GM06990 (cell line): ENCODE data around the gene PXMP4.

ENCODE experiments used
- DNase-seq: peaks from one replicate; pipeline ENCODE4 v3.0.0-alpha.2; 2011; ENCODE audit not compliant: insufficient read length; ENCODE audit errors: extremely low read depth
- H3K27me3 ChIP-seq: replicated peaks from 2 replicates; pipeline ENCODE4 v1.6.0; 2011; ENCODE audit warnings: low read length; ENCODE audit not compliant: control insufficient read depth, insufficient read depth
- H3K36me3 ChIP-seq: 2 replicates; pipeline ENCODE4 v1.5.1; 2011; ENCODE audit warnings: low read length; ENCODE audit not compliant: control insufficient read depth, insufficient read depth
- H3K4me3 ChIP-seq: replicated peaks from 2 replicates; pipeline ENCODE4 v1.5.1; 2011; ENCODE audit warnings: low read depth, mild to moderate bottlenecking, control low read depth, low read length
- TF ChIP-seq, protein P1 (sequence below): IDR thresholded peaks from 2 replicates; pipeline ENCODE4 v1.5.1; 2011; ENCODE audit warnings: low read length, control low read depth, mild to moderate bottlenecking, inconsistent platforms; ENCODE audit not compliant: insufficient read depth, poor library complexity, severe bottlenecking

PXMP4 gene

DNA sequence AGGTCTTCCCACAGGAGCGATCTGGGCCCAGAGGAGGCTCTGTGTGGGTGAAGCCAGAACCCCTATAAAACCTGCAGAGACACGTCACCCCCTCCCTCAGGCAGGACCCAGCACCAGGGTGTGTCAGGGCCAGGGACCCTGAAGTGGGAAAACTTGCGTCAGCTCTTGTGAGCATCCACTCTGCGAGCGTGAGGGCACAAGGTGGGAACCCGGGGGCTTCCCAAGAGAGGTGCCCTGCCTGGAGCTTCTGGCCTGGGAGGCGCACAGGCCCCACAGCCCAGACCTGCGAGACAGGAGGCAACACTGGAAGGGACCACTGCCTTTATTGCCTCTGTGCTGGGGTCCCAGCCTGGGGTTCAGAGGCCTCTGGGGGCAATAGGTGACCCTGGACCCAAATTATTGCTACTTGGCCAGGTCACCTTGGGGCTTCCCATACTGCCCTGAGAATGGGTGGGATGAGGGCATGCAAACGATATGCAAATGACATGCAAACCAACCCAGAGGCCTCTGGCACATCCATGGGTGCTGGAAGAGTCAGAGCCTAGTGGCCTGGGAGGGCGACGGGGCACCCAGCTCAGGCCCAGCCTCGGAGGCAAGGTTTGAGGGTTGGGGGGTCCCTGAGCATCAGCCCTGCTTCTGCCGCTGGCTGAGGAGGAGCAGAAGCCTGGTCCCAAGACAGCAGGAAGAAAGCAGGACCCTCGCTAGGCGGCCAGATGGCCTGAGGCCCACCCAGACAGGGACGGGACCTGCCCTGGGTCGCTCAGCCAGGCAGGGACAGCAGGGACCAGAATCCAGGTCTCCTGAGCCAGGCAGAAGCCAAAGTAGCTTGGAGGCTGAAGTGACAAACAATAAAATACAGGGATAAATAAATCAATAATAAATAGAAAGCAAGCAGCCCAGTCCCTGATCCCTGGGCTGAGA lies 63.1 kb downstream of the PXMP4 start:
- H3K36me3 ChIP-seq: 0 out of 2 replicates have a peak, but pooled peaks cover 4% of the 10 kb centered on the region
- no peak for DNase-seq
- H3K27me3 ChIP-seq: no peaks in the 10 kb centered on the region
- no peak overlapping the region for H3K4me3 ChIP-seq
- TF ChIP-seq, protein P1, sequence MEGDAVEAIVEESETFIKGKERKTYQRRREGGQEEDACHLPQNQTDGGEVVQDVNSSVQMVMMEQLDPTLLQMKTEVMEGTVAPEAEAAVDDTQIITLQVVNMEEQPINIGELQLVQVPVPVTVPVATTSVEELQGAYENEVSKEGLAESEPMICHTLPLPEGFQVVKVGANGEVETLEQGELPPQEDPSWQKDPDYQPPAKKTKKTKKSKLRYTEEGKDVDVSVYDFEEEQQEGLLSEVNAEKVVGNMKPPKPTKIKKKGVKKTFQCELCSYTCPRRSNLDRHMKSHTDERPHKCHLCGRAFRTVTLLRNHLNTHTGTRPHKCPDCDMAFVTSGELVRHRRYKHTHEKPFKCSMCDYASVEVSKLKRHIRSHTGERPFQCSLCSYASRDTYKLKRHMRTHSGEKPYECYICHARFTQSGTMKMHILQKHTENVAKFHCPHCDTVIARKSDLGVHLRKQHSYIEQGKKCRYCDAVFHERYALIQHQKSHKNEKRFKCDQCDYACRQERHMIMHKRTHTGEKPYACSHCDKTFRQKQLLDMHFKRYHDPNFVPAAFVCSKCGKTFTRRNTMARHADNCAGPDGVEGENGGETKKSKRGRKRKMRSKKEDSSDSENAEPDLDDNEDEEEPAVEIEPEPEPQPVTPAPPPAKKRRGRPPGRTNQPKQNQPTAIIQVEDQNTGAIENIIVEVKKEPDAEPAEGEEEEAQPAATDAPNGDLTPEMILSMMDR: no peak

DNA sequence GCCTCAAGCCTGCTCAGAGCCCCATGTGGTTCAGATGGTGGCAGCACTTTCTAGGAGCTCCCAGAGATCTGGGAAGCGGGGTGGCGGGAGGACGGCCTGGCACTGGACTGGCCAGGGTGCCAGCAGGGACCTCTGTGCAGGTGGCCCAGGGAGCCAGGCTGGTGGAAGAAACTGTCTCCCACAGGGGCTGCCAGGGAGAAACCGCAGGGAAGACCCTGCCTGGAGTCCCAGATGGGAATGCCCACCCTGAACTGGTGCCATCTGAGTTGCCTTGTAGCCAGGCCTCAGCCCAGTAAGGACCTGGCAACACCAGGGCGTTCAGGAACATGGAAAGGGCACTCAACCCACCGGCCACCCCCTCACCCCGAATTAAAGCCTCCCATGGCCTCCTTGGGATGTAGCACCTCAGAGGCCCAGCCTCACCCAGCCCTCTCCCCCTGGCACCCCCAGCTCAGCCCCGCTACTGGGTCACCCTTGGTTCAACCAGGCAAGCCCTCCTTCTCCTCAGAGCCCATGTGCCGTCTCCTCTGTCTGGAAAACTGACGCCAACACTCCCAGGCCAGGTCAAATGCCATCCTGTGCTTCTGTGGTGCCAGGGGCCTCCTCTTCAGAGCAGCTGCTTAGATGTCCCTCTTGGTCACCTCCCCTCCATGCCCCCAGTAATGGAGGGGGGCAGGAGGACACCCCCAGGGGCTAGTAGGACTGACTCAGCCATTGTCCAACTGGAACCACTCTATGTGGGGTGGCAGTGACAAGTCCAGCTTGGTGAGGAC lies 63.9 kb downstream of the PXMP4 start:
- no peak overlapping the region for H3K4me3 ChIP-seq
- TF ChIP-seq, protein P1: no peak
- 0 out of 2 replicates have a peak, but pooled peaks cover 4% of the 10 kb centered on the region for H3K36me3 ChIP-seq
- DNase-seq: no peak
- H3K27me3 ChIP-seq: no peaks in the 10 kb centered on the region

DNA sequence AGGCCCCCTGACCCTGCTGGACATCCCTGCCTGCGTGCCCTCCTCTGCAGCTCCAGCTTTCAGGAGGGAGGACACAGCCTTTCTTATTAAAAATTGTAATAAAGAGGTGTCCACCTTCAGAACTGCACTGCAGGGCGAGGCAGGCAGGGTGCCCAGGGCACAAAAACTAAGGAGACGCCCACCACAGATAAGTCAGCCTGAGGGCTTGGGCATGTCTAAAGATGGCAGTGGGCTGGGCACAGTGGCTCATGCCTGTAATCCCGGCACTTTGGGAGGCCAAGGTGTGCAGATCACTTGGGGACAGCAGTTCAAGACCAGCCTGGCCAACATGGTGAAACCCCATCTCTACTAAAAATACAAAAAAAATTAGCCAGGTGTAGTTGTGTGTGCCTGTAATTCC lies 64.9 kb downstream of the PXMP4 start:
- H3K4me3 ChIP-seq: no peak overlapping the region
- TF ChIP-seq, protein P1: no peak
- H3K27me3 ChIP-seq: no peaks in the 10 kb centered on the region
- 0 out of 2 replicates have a peak, but pooled peaks cover 4% of the 10 kb centered on the region for H3K36me3 ChIP-seq
- no peak for DNase-seq

DNA sequence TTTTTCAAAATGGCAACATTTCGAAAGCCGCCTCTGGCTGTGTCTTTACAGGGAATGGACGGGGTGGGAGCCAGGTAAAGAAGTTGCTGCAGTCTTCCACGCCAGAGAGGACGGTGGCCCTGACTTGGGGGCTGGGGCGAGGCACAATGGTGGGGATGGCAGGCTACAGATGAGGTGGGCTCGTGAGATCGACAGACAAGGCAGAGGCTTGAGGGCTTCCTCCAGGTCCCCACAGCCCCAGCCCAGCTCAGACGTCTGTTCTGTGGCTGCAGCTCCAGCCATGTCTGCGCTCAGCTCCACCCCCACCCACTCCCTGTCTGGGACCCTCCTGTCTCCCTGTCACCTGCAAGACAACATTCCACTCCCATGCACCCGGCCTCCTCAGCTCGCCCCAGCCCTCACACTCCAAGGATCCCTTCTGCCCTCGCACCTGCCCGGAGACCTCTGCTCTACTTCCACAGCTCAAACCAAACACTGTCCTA lies 65.4 kb downstream of the PXMP4 start:
- no peaks in the 10 kb centered on the region for H3K27me3 ChIP-seq
- 0 out of 2 replicates have a peak, but pooled peaks cover 4% of the 10 kb centered on the region for H3K36me3 ChIP-seq
- no peak overlapping the region for H3K4me3 ChIP-seq
- DNase-seq: no peak
- TF ChIP-seq, protein P1: no peak

DNA sequence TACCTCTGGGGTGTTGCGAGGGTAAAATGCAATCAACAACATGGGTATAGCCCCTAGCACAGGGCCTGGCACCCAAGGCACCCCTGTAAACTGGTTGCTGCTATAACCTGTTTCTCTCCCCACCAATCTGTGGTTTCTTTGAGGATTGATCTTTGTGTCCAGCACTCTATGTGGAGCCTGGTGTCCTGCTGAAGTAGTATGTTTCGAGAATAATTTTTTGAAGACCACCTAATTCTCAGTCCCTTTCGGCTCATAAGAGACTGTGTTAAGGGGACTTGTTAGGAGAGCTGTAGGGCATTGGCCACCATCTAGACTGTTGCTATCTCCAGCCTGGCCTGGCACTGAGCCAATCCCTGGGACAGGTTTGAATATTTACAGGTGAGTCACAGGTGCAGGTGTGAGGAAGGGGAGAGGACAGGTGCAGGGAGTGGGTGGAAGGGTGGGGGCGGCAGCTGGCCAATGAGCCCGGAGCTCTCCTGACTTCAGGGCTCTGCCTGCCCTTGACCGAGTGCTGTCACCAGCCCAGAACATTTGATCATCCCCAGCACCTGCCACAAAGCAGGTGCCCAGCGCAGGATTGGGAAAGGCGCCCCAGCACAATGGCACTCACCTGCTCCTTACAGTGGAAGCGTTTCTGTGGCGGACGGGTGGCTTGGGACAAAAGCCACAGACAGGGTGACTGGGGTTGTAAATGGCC lies 66.1 kb downstream of the PXMP4 start:
- Histone ChIP-seq H3K4me3 (no peak overlapping the region), H3K36me3 (0 out of 2 replicates have a peak, but pooled peaks cover 4% of the 10 kb centered on the region), H3K27me3 (no peaks in the 10 kb centered on the region)
- TF ChIP-seq, protein P1: no peak
- no peak for DNase-seq
